ENCODE measurements around the gene PLEKHH2. TPM values are rescaled to one million over a fixed set of nuclear protein-coding genes. Genes with fewer than 3 reads are reported as not detected.

PLEKHH2 gene
- total and polyA plus RNA-seq, 2 of the 13 experiments (the other 11 are each of a cell fraction or from before 2014, with no cell fraction given), result 1.1 to 3.0 TPM

DNA sequence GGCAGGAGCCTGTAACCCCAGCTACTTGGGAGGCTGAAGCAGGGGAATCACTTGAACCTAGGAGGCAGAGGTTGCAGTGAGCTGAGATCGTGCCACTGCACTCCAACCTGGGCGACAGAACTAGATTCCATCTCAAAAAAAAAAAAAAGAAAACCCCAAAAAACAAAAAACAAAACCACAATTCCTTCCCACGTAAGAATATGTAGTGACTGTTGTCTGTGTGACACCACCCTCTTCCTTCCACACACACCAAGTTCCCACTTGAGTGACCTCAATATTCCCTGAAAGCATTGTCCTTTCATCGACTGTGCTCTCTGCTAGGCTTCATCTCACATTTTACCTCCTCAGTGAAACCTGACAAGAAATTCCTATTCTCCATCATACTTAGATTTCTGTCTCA is 32.4 kb upstream of the PLEKHH2 start:
- no peaks in the 10 kb centered on the region for H3K36me3 ChIP-seq (replicated peaks in 1 of 2; ENCODE audit: control insufficient read depth in 1 of 2, insufficient read depth in 2 of 2, low read length in 2 of 2)
- no peak overlapping the region for H3K27ac ChIP-seq (ENCODE audit: extremely low read length, insufficient read depth, low read length)
- WGBS (ENCODE audit: low lambda C conversion rate), result 23% methylated on average over 4 of the region's 4 CpGs
- BruUV-seq (replicated peaks), result no TSS peak
- CTCF ChIA-PET (ENCODE audit: low intra/inter-chr PET ratio, low total read pairs), result interaction anchor here (1.4 kb wide), 1 partner anchor 8 kb away, joined by 4 read pairs; the partner anchor contains the start of gene THADA
- intact Hi-C loops (cut with micrococcal nuclease; ENCODE audit: unreplicated experiment) (loop anchor here (2.0 to 5.0 kb wide), 2 partner anchors 26 to 168 kb away; partner anchors contain the start of gene DYNC2LI1), in situ Hi-C loops (cut with HindIII; ENCODE audit: extremely low pct_ligation_motif_present, low pct_unique_long_range_greater_than_20kb) (no loop called here)
- H4K20me1 ChIP-seq (ENCODE audit: insufficient read depth, low read length), result no peaks in the 10 kb centered on the region
- POLR2A ChIA-PET, result interaction anchor here (2.1 kb wide), 1 partner anchor 8 kb away, joined by 46 read pairs; the partner anchor contains the start of gene THADA
- H3K4me1 ChIP-seq (ENCODE audit: insufficient read depth, low read length), result peaks cover 14% of the 10 kb centered on the region
- no peaks in the 10 kb centered on the region for H3K79me2 ChIP-seq (ENCODE audit: insufficient read depth, low read length)
- H3K9me3 ChIP-seq (ENCODE audit: low read length), result no peaks in the 10 kb centered on the region
- 0 out of 5 replicates have a peak, but pooled peaks cover 0 to 6% of the 10 kb centered on the region in 2 experiments for H3K27me3 ChIP-seq (ENCODE audit: control insufficient read depth in 1 of 2, insufficient read depth in 2 of 2, low read length in 2 of 2)
- no peak for DNase-seq (ENCODE audit: low spot score)
- no peak for ATAC-seq
- no peak overlapping the region for H3K4me2 ChIP-seq (ENCODE audit: low read depth, low read length)
- no peak overlapping the region for H3K9ac ChIP-seq (ENCODE audit: insufficient read depth, low read depth, low read length)
- no peak overlapping the region for H2AFZ ChIP-seq (ENCODE audit: low read length)
- FAIRE-seq, result no peak
- no peak for TF ChIP-seq XRCC5 (optimal IDR thresholded peaks at IDR 0.05; ENCODE audit: low read length)
- TF ChIP-seq, protein P1, sequence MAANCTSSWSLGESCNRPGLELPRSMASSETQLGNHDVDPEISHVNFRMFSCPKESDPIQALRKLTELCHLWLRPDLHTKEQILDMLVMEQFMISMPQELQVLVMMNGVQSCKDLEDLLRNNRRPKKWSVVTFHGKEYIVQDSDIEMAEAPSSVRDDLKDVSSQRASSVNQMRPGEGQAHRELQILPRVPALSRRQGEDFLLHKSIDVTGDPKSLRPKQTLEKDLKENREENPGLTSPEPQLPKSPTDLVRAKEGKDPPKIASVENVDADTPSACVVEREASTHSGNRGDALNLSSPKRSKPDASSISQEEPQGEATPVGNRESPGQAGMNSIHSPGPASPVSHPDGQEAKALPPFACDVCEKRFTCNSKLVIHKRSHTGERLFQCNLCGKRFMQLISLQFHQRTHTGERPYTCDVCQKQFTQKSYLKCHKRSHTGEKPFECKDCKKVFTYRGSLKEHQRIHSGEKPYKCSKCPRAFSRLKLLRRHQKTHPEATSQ (CRISPR knock-in tag; IDR thresholded peaks at IDR 0.05; ENCODE audit: borderline replicate concordance), result no peak
- TF ChIP-seq ZNF556 (CRISPR knock-in tag; IDR thresholded peaks at IDR 0.05; ENCODE audit: borderline replicate concordance), result no peak
- no peak for TF ChIP-seq ZNF644 (CRISPR knock-in tag; IDR thresholded peaks at IDR 0.05; ENCODE audit: low read depth)
- TF ChIP-seq STAG1 (CRISPR knock-in tag; IDR thresholded peaks at IDR 0.05), result no peak
- TF ChIP-seq NCOA5 (CRISPR knock-in tag; IDR thresholded peaks at IDR 0.05), result no peak
- H3K4me3 ChIP-seq (replicated peaks in 1 of 3; ENCODE audit: insufficient read depth in 1 of 3, low read depth in 2 of 3, low read length in 3 of 3), result no peak overlapping the region
